HepG2 (cell line): ENCODE measurements around the gene AVPR2. TPM values are rescaled to one million over a fixed set of nuclear protein-coding genes. Genes with fewer than 3 reads are reported as not detected.

ENCODE experiments used
- ATAC-seq: fragments of 200-7000 bp; cut with Tn5 transposase; 3 replicates; pipeline ENCODE4 v1.9.1; 2020; ENCODE audit warnings: mild to moderate bottlenecking, moderate library complexity
- BruUV-seq: library from RNA; stranded (reverse); fragments of 400-500 nt; replicated peaks from 2 replicates; lab custom pipeline; 2021; lab: Mats Ljungman, UMichigan
- CTCF ChIA-PET: fragments of 300-600 bp; formaldehyde crosslinking; extraction: SDS; loops from one replicate; lab custom pipeline; 2021; ENCODE audit warnings: low total read pairs, inconsistent platforms, low intra/inter-chr PET ratio; lab: Yijun Ruan, JAX
- POLR2A ChIA-PET: fragments of 350-600 bp; sonication (Branson Sonifier 250); formaldehyde crosslinking; loops from one replicate; lab custom pipeline; 2020; ENCODE audit warnings: antibody characterized with exemption, inconsistent platforms; lab: Yijun Ruan, JAX
- DNase-seq: peaks from one replicate; pipeline ENCODE4 v3.0.0-alpha.2; 2015; ENCODE audit warnings: low spot score
- FAIRE-seq: peaks from 3 replicates; lab custom pipeline; 2011; peaks lifted over from hg19 to GRCh38; lab: Jason Lieb, UNC
- H2AFZ ChIP-seq: one replicate; pipeline ENCODE4 v1.6.1; 2011; ENCODE audit warnings: low read length, inconsistent platforms
- H3K27ac ChIP-seq: fragments of 300-600 bp; 3 replicates; pipeline ENCODE4 v1.8.0; 2011; ENCODE audit warnings: mixed run types, mild to moderate bottlenecking, mixed read lengths, low read length, inconsistent platforms; ENCODE audit not compliant: insufficient read depth; ENCODE audit errors: extremely low read length
- H3K27me3 ChIP-seq, 2 experiments: fragments of 200-600 bp in 1 of 2; 2 replicates in 1 of 2; 3 replicates in 1 of 2; pipeline versions ENCODE4 v1.6.0 to v1.8.0; 2011; ENCODE audit warnings: low read length in 2 of 2, mild to moderate bottlenecking in 2 of 2, moderate library complexity in 2 of 2, inconsistent platforms in 1 of 2; ENCODE audit not compliant: insufficient read depth in 2 of 2, control insufficient read depth in 1 of 2
- H3K36me3 ChIP-seq, 2 experiments: fragments of 200-600 bp in 1 of 2; replicated peaks in 1 of 2; 2 replicates in 1 of 2; 3 replicates in 1 of 2; pipeline versions ENCODE4 v1.5.1 to v1.8.0; 2011; ENCODE audit warnings: low read length in 2 of 2, inconsistent platforms in 1 of 2; ENCODE audit not compliant: insufficient read depth in 2 of 2, control insufficient read depth in 1 of 2
- H3K4me1 ChIP-seq: 2 replicates; pipeline ENCODE4 v1.5.1; 2012; ENCODE audit warnings: low read length, inconsistent platforms; ENCODE audit not compliant: insufficient read depth
- H3K4me2 ChIP-seq: 2 replicates; pipeline ENCODE4 v1.6.0; 2011; ENCODE audit warnings: low read depth, low read length, inconsistent platforms
- H3K4me3 ChIP-seq, 3 experiments: fragments of 200-600 bp in 1 of 3; sonication (generic), shearing (Covaris generic) in 1 of 3; replicated peaks in 1 of 3; 2 replicates each; pipeline ENCODE4 v1.5.1; 2011 to 2016; ENCODE audit warnings: low read length in 3 of 3, inconsistent platforms in 2 of 3, low read depth in 2 of 3, mild to moderate bottlenecking in 2 of 3, control low read depth in 1 of 3, mixed read lengths in 1 of 3; ENCODE audit not compliant: insufficient read depth in 1 of 3
- H3K79me2 ChIP-seq: one replicate; pipeline ENCODE4 v1.6.1; 2011; ENCODE audit warnings: low read length, inconsistent platforms; ENCODE audit not compliant: insufficient read depth
- H3K9ac ChIP-seq: 2 replicates; pipeline ENCODE4 v1.6.0; 2011; ENCODE audit warnings: mild to moderate bottlenecking, low read depth, low read length, inconsistent platforms; ENCODE audit not compliant: insufficient read depth
- H3K9me3 ChIP-seq: 2 replicates; pipeline ENCODE4 v1.5.1; 2012; ENCODE audit warnings: mild to moderate bottlenecking, low read length
- H4K20me1 ChIP-seq: 2 replicates; pipeline ENCODE4 v1.6.0; 2011; ENCODE audit warnings: inconsistent platforms, mild to moderate bottlenecking, low read length, moderate library complexity; ENCODE audit not compliant: insufficient read depth
- ARID5B ChIP-seq: IDR thresholded peaks from 2 replicates; pipeline ENCODE4 v1.4.0; 2020; ENCODE audit warnings: mild to moderate bottlenecking, missing genetic modification reagents
- IRF1 ChIP-seq: sonication (generic); formaldehyde crosslinking; IDR thresholded peaks from 2 replicates; pipeline ENCODE4 v1.4.0; 2020; ENCODE audit warnings: low read depth, mild to moderate bottlenecking, missing genetic modification reagents
- KLF11 ChIP-seq: IDR thresholded peaks from 2 replicates; pipeline ENCODE4 v1.6.1; 2016; ENCODE audit warnings: missing compliant biosample characterization
- MBNL3 ChIP-seq: fragments of 250-450 bp; sonication (Bioruptor Pico); conservative IDR thresholded peaks from 2 replicates; pipeline ENCODE4 v1.8.0; 2022; ENCODE audit warnings: mild to moderate bottlenecking, inconsistent platforms
- PAF1 ChIP-seq: IDR thresholded peaks from 2 replicates; pipeline ENCODE4 v1.6.1; 2016; ENCODE audit warnings: missing genetic modification reagents, missing compliant biosample characterization
- PHF5A ChIP-seq: IDR thresholded peaks from one replicate; pipeline ENCODE4 v1.6.1; 2018; ENCODE audit warnings: low read depth, missing genetic modification reagents; ENCODE audit not compliant: unreplicated experiment
- PREB ChIP-seq: sonication (generic); formaldehyde crosslinking; IDR thresholded peaks from 2 replicates; pipeline ENCODE4 v1.4.0; 2020; ENCODE audit warnings: missing genetic modification reagents
- RBM39 ChIP-seq: fragments of 200-400 bp; formaldehyde crosslinking; IDR thresholded peaks from one replicate; pipeline ENCODE4 v1.6.1; 2018; ENCODE audit warnings: antibody characterized with exemption, mild to moderate bottlenecking, low read depth, low read length; ENCODE audit not compliant: poor library complexity, severe bottlenecking
- RFX1 ChIP-seq: fragments of 450-650 bp; IDR thresholded peaks from 2 replicates; pipeline ENCODE4 v1.6.1; 2017
- TRIM22 ChIP-seq: fragments of 450-650 bp; IDR thresholded peaks from 2 replicates; pipeline ENCODE4 v1.6.1; 2017
- ZBTB4 ChIP-seq: sonication (generic); formaldehyde crosslinking; IDR thresholded peaks from 2 replicates; pipeline ENCODE4 v1.4.0; 2020; ENCODE audit warnings: missing genetic modification reagents, mild to moderate bottlenecking, borderline replicate concordance
- ZNF20 ChIP-seq: sonication (generic); formaldehyde crosslinking; IDR thresholded peaks from 2 replicates; pipeline ENCODE4 v1.4.0; 2020; ENCODE audit warnings: mild to moderate bottlenecking, moderate library complexity, missing genetic modification reagents
- ZNF274 ChIP-seq: sonication (generic); formaldehyde crosslinking; IDR thresholded peaks from 2 replicates; pipeline ENCODE4 v1.5.1; 2020; ENCODE audit warnings: mild to moderate bottlenecking, missing genetic modification reagents
- WGBS: methylation state at CpG from one replicate; pipeline ENCODE4 v1.1.6; 2017; ENCODE audit warnings: low lambda C conversion rate; 5-methylcytosine and 5-hydroxymethylcytosine counted together
- in situ Hi-C: cut with HindIII; loops from 2 replicates; pipeline ENCODE4 v1.10.0; 2017; ENCODE audit warnings: low pct_unique_long_range_greater_than_20kb; ENCODE audit not compliant: extremely low pct_ligation_motif_present
- intact Hi-C: fragments of 100-400 bp; cut with micrococcal nuclease; formaldehyde crosslinking; loops from one replicate; pipeline ENCODE4 v1.10.0; 2022; ENCODE audit not compliant: unreplicated experiment
- polyA plus RNA-seq, 8 experiments: library from polyadenylated mRNA; depleted of rRNA in 3 of 8; stranded (reverse) in 7 of 8; unstranded in 1 of 8; fragments of >200 nt; fragmentation: Illumina TruSeq in 4 of 8; extraction: Trizol in 4 of 8; gene quantifications; 2 replicates each; pipeline versions ENCODE4 v1.2.1 to v1.2.3, GENCODE V29; 2011 to 2016; ENCODE audit warnings: low read depth in 4 of 8, missing spikeins in 1 of 8, mixed read lengths in 1 of 8; ENCODE audit not compliant: insufficient read depth in 1 of 8
- total RNA-seq, 5 experiments: library from RNA; depleted of rRNA; stranded (reverse); fragments of >200 nt; fragmentation: Illumina TruSeq; extraction: Trizol; gene quantifications; 2 replicates each; pipeline ENCODE4 v1.2.3, GENCODE V29; 2016; ENCODE audit warnings: low read depth in 1 of 5

The AVPR2 gene
- total and polyA plus RNA-seq, 2 of the 13 experiments (the other 11 are each of a cell fraction or from before 2014, with no cell fraction given) = not detected

- no peak for TF ChIP-seq PAF1 (CRISPR knock-in tag)
- no peak for TF ChIP-seq RFX1
- TF ChIP-seq RBM39 = no peak
Measured at GRCh38 chrX:153886915-153887314, 17.6 kb upstream of the AVPR2 start (continued).

GRCh38 chrX:153887385-153887784 is 17.1 kb upstream of the AVPR2 start:
- Histone ChIP-seq H3K9me3 (no peaks in the 10 kb centered on the region), H3K4me3 (no peak overlapping the region), H3K27ac (no peak overlapping the region), H3K36me3 (no peaks in the 10 kb centered on the region), H3K4me1 (peaks cover 7% of the 10 kb centered on the region), H3K4me2 (no peak overlapping the region), H2AFZ (no peak overlapping the region), H3K27me3 (peaks cover 0 to 19% of the 10 kb centered on the region in 2 experiments; a peak in 3 of 5 replicates), H3K9ac (no peak overlapping the region), H3K79me2 (no peaks in the 10 kb centered on the region), H4K20me1 (no peaks in the 10 kb centered on the region)
- FAIRE-seq (no peak), DNase-seq (no peak), ATAC-seq (no peak)
- CTCF ChIA-PET = no interaction called here
- no TSS peak for BruUV-seq
- POLR2A ChIA-PET = interaction anchor here (0.6 kb wide), 1 partner anchor 1226 kb away, joined by 4 read pairs; no protein-coding TSS in a partner anchor
- in situ Hi-C loops (no loop called here), intact Hi-C loops (no loop called here)
- WGBS = 0% methylated on average over 2 of the region's 8 CpGs
- no peak for TF ChIP-seq ZNF20 (CRISPR knock-in tag)
- no peak for TF ChIP-seq KLF11 (CRISPR knock-in tag)
- no peak for TF ChIP-seq ZNF274 (CRISPR knock-in tag)
- no peak for TF ChIP-seq PREB (CRISPR knock-in tag)
- no peak for TF ChIP-seq TRIM22
- TF ChIP-seq ZBTB4 (CRISPR knock-in tag) = no peak
- TF ChIP-seq ARID5B = no peak
- TF ChIP-seq IRF1 = no peak
- no peak for TF ChIP-seq MBNL3 (CRISPR knock-in tag)
- no peak for TF ChIP-seq PHF5A (CRISPR knock-in tag)
